IPS-20b (cell line): Measurements from ENCODE around the gene C4orf17.

Experiments
- H3K27ac ChIP-seq: one replicate; pipeline ENCODE4 v1.5.1; 2013; ENCODE audit warnings: low read length
- H3K27me3 ChIP-seq: 2 replicates; pipeline ENCODE4 v1.6.1; 2013; ENCODE audit warnings: mild to moderate bottlenecking, low read length, inconsistent platforms; ENCODE audit not compliant: insufficient read depth
- H3K36me3 ChIP-seq: 2 replicates; pipeline ENCODE4 v1.6.1; 2013; ENCODE audit warnings: low read depth, mild to moderate bottlenecking, inconsistent platforms, low read length, moderate library complexity; ENCODE audit not compliant: insufficient read depth
- H3K4me1 ChIP-seq: 2 replicates; pipeline ENCODE4 v1.6.1; 2013; ENCODE audit warnings: mild to moderate bottlenecking, control low read depth, inconsistent platforms, low read length, moderate library complexity; ENCODE audit not compliant: insufficient read depth
- H3K4me3 ChIP-seq: 2 replicates; pipeline ENCODE4 v1.5.1; 2013; ENCODE audit warnings: mild to moderate bottlenecking, low read length, inconsistent platforms
- H3K9ac ChIP-seq: 2 replicates; pipeline ENCODE4 v1.6.1; 2013; ENCODE audit warnings: low read depth, mild to moderate bottlenecking, inconsistent platforms, low read length, moderate library complexity
- H3K9me3 ChIP-seq: 2 replicates; pipeline ENCODE4 v1.6.1; 2013; ENCODE audit warnings: mild to moderate bottlenecking, low read depth, low read length, inconsistent platforms; ENCODE audit not compliant: insufficient read depth

The C4orf17 gene

DNA sequence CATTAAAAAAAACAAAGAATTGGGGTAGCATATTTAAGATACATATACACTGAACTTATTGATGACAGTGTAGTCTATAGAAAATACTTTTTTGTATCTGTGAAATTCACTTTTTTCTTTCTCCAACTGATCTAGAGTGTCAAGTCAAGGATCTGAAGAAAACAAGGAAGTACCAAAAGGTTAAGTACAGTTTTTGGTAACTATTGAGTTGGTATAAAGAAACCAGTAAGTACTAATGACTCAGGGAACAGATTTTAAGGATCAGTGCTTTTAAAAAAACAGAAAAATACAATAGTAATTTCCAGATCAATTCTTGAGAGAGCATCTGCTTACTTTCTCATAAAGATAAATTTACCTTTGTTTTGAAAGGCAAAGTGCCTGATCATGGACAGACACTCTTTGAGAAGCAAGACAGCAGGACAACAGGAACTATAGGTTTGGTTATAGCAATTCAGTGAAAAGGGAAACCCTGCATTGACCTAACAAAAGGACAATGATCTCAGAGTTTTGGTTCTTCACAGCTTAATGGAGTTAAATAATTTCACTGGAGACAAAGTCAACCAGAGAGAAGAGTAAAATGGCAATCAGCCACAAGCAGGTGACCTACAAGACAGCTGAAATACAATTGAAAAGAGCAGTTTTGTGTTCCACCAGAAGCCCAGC lies 29.6 kb downstream of the C4orf17 start:
- H3K4me1 ChIP-seq: no peaks in the 10 kb centered on the region
- H3K9ac ChIP-seq: no peak overlapping the region
- no peak overlapping the region for H3K4me3 ChIP-seq
- H3K9me3 ChIP-seq: no peaks in the 10 kb centered on the region
- H3K36me3 ChIP-seq: no peaks in the 10 kb centered on the region
- no peak overlapping the region for H3K27ac ChIP-seq
- H3K27me3 ChIP-seq: no peaks in the 10 kb centered on the region

DNA sequence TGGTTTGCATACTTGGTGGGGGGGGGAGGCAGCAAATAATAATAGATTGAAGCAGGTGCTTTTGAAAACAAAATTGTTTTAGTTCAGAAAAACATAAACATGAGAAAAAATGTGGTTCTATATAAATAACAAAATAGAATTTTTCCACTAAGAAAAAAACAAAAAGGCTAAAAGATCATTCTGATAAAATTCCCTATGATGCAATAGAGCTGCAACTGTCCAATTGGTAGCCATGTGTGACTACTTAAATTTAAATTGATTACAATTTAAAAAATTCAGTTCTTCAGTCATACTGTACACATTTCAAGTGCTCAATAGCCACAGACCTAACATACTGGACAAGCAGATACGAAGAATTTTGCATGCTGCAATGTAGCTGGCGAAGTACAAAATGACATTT lies 42.1 kb downstream of the C4orf17 start:
- Histone ChIP-seq H3K27me3 (no peaks in the 10 kb centered on the region), H3K4me1 (no peaks in the 10 kb centered on the region), H3K9me3 (no peaks in the 10 kb centered on the region), H3K27ac (no peak overlapping the region), H3K4me3 (no peak overlapping the region), H3K36me3 (no peaks in the 10 kb centered on the region), H3K9ac (no peak overlapping the region)

DNA sequence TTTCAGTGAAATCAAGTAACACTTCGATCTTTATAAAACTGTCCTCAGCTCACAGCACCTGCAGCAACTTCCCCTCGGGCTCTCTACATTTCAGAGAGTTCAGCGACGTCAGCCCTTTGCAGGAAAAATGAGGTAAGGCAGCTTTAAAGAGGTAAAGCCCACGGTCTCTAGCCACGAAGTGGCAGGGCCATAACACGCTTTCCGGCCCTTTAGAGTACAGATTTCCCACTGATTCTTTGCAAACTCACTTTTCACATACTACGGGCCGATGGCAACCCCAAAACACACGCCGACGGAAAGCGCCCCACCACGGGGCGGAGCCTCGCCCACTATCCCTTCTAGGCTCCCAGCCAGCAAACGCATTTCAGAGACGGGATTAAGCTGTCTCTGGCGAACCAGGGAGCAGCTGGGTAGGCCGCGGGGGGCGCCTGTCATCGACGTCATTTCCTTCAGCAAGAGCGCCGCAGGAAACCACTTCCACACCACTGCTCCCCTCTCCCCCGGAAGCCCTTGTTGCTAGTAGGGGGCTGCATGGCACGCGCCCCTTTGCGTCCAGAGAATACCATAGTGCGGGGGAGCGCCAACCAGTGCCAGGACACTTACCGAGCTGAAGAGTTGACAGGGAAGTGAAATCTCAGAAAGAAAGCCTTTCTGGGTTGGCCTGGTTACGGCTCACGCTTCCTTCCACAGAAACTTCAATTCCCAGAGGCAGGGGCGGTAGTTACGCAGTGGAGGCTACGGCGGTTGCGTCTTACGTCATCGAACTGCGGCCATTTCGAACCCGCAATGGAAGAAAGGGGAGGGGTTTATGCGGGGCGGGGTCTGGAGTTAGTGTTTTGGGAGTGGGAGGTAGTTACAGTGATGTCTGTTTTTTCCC lies 52.7 kb downstream of the C4orf17 start, which contains the start of gene TRMT10A:
TSS of gene TRMT10A (minus strand) at position 730 of the 877 bp plus-strand sequence. CDS start 4,701 bp downstream, outside the sequence.
- Histone ChIP-seq H3K27ac (peak within 1 kb of the TSS; percentile 94), H3K27me3 (no peaks in the 10 kb centered on the region), H3K9me3 (no peaks in the 10 kb centered on the region), H3K36me3 (no peaks in the 10 kb centered on the region), H3K4me3 (peak within 1 kb of the TSS; percentile 97), H3K4me1 (no peaks in the 10 kb centered on the region), H3K9ac (peak within 1 kb of the TSS; percentile 97)

DNA sequence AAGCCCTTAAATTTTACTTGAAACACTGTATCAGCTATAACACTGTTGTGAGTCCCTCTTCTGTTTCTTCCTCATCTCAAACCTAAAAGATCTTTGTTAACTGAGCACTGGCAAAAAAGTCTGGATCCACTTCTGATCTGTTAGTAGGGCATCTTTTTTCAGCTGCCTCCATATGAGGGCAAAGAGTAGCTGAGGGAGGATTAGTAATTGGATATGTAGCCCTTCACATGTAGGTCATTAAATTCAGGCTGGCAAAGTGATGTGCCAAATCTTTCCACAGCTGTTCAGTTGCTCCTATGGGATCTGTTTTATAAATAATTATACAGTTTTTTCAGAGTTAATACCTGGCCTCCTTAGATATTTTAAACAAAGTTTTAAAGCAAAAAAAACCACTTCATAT lies 54.1 kb downstream of the C4orf17 start:
- Histone ChIP-seq H3K4me3 (no peak overlapping the region), H3K9me3 (no peaks in the 10 kb centered on the region), H3K4me1 (no peaks in the 10 kb centered on the region), H3K36me3 (no peaks in the 10 kb centered on the region), H3K27ac (no peak overlapping the region), H3K27me3 (no peaks in the 10 kb centered on the region), H3K9ac (no peak overlapping the region)

DNA sequence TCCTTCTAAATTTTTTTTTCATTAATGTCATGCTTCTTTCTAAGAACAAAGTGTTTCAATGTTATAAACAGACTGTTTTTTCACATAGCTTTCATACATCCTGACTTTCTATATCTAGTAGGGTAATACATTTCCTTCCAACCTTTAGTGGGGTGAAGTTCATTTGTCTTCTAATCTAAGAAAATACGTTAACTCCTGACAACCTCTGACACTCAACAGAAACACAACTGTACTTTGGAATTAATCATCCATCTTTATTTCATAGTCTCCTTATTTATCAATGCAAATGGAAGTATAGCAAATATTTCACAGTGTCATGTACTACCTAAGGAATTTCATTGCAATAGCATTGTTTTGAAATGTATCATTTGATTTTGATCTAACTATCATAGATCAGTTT lies 61.1 kb downstream of the C4orf17 start:
- no peak overlapping the region for H3K9ac ChIP-seq
- H3K27me3 ChIP-seq: no peaks in the 10 kb centered on the region
- no peaks in the 10 kb centered on the region; the same call in 1 of the 2 replicates for H3K4me1 ChIP-seq
- H3K9me3 ChIP-seq: no peaks in the 10 kb centered on the region
- no peaks in the 10 kb centered on the region for H3K36me3 ChIP-seq
- H3K4me3 ChIP-seq: no peak overlapping the region
- no peak overlapping the region for H3K27ac ChIP-seq

DNA sequence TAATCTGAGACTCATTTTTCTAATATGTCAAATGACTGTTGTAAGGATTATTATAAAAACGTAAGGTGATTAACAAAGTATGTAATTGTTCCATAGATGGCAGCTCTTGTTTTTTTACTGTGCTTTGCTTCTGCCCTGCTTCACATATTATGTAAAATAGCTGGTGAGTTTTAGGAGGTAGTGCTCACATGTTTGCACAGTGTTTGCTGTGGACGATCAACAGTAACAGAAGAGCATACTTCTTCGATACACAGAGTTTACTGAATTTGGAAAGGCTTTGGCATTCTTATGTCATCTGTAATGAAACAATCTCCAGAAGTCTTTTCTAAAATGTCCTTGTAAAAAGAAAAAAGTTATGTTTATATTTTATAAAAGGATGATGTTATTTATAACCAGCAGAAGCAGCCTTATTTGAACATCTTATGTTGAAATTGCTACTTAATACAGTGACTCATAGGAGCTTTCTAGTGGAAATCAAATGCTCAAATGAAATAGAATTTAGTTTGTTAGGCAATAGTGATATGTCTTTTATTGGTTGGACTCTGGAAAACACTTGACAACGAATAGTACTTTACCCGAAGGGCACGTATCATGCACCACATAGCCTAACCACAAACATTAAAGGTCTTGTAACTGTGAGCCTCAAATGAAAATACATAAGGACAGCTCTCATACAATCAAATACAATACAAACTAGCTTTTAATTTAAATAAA lies 61.9 kb downstream of the C4orf17 start:
- Histone ChIP-seq H3K4me1 (no peaks in the 10 kb centered on the region; the same call in 1 of the 2 replicates), H3K27me3 (no peaks in the 10 kb centered on the region), H3K9me3 (no peaks in the 10 kb centered on the region), H3K9ac (no peak overlapping the region), H3K27ac (no peak overlapping the region), H3K4me3 (no peak overlapping the region), H3K36me3 (no peaks in the 10 kb centered on the region)

DNA sequence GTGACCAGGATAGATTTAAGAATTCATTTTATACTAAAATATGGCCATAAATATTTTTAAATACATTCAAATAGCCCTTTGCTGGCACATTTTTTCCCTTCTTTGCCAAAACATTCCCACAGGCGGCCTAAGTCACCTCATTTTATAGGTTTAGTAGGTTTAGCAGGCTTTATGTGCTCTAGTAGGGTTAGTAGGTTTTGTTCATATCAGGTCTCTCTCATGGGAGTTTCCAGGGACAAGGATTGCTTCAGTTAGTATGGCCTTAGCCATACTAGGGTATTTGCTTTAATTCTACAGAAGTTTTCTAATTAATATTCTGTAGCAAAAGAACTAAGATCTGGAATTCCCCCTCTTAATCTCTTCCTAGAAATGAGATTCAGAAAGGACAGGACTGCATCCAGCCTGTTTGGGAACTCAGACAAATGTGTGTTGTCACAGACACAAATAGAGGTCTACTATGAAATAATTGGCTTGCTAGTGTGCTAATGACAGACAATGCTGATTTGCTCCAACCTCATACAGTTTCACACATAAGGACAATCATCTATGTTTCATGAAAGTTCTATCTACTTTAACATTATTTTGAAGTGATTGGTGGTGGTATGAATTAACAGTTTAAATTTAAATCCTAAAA lies 63.0 kb downstream of the C4orf17 start:
- no peaks in the 10 kb centered on the region for H3K27me3 ChIP-seq
- no peaks in the 10 kb centered on the region for H3K9me3 ChIP-seq
- H3K27ac ChIP-seq: no peak overlapping the region
- H3K9ac ChIP-seq: no peak overlapping the region
- H3K4me1 ChIP-seq: no peaks in the 10 kb centered on the region; the same call in 1 of the 2 replicates
- no peaks in the 10 kb centered on the region for H3K36me3 ChIP-seq
- no peak overlapping the region for H3K4me3 ChIP-seq

DNA sequence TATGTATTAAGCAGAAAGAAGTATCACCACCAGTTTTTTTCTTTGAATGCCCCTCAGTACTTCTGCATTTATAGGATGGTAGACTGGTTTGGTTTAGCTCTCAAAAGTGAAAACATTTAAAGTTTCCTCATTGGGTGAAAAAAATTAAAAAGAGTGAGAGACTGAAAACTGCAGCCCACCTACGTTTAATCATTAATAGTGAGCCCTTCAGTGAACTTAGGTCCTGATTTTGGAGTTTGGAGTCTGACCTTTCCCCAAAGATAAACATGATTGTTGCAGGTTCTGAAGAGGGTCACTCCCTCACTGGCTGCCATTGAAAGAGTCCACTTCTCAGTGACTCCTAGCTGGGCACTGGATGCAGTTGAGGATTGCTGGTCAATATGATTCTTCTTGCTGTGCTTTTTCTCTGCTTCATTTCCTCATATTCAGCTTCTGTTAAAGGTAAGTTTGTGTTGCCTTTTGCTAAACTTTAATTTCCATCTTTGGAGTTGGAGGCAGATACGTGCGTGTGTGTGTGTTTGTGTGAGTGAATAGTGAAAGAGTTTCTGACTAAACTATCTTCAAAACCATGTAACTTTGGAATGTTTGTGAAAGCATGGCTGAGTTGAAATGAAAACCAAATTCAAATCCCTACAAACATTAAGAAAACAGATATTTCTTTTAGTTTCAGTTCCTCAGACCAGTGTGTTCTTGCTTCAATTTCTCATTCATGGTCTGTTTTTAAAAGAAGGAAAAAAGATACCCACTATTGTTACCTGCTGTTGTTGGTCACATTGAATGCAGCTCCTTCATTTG lies 63.9 kb downstream of the C4orf17 start, which contains the start of gene MTTP:
TSS of gene MTTP (plus strand) at position 295 of the 795 bp plus-strand sequence. CDS start at position 381, 86 bp downstream.
- Histone ChIP-seq H3K4me1 (no peaks in the 10 kb centered on the region; the same call in 1 of the 2 replicates), H3K4me3 (peak within 1 kb of the TSS; percentile 45; the same call in 1 of the 2 replicates), H3K27me3 (no peaks in the 10 kb centered on the region)

DNA sequence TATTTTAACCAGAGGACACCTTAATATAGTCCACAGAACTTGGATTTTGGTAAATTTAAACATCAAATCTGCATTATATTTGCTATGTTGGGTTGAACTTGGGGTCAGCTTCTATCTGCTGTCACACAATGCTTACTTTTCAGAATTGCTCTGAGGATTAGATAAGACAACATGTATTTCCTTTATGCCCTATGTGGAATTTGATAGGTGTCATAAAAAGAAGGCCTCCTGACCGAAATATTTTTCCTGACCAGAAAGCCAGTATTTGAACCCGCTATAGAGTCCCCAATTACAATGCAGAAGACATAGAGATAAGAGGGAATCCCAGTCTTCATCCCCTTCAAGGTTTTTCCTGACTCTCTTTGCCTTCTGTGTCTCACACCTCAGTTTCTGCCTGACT lies 67.9 kb downstream of the C4orf17 start:
- Histone ChIP-seq H3K27me3 (no peaks in the 10 kb centered on the region), H3K27ac (no peak overlapping the region), H3K36me3 (no peaks in the 10 kb centered on the region), H3K4me3 (no peak overlapping the region), H3K9ac (no peak overlapping the region), H3K4me1 (no peaks in the 10 kb centered on the region; the same call in 1 of the 2 replicates), H3K9me3 (no peaks in the 10 kb centered on the region)

More for the DNA sequence above, 63.9 kb downstream of the C4orf17 start, which contains the start of gene MTTP:
- Histone ChIP-seq H3K36me3 (no peaks in the 10 kb centered on the region), H3K9me3 (no peaks in the 10 kb centered on the region), H3K9ac (peak within 1 kb of the TSS; percentile 8; the same call in 1 of the 2 replicates), H3K27ac (peak within 1 kb of the TSS; percentile 36)

DNA sequence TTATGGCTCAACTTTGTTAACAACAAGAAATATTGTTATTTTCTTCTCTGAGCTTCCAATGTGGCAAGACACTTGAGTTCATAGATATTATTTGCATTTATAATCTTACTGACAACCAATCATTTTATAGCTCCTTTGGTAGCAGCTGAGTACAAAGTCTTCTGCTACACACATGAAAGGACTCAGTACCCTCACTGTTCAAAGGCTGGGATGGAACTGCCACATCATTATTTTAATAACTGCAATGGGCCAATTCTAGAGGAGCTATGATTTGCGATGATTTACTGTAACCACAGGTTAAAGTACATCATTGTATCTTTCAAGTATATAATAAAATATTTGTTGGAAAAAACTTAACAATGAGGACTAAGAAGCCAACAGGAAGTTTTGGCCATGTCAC lies 74.7 kb downstream of the C4orf17 start:
- H3K9ac ChIP-seq: no peak overlapping the region
- H3K4me1 ChIP-seq: no peaks in the 10 kb centered on the region
- H3K4me3 ChIP-seq: no peak overlapping the region
- no peaks in the 10 kb centered on the region for H3K9me3 ChIP-seq
- no peak overlapping the region for H3K27ac ChIP-seq
- no peaks in the 10 kb centered on the region for H3K36me3 ChIP-seq
- H3K27me3 ChIP-seq: no peaks in the 10 kb centered on the region
